HL-60 (cell line): ENCODE data around the gene UROD.
A peak's percentile ranks its signal among the peaks of the same experiment; 100 is the strongest.

ENCODE experiments used
- DNase-seq, 2 experiments: peaks; one replicate each; pipeline ENCODE4 v3.0.0-alpha.2; 2010 to 2020; ENCODE audit warnings: low read depth in 1 of 2, low spot score in 1 of 2
- H3K27ac ChIP-seq: fragments of 250-450 bp; sonication (Bioruptor Pico); replicated peaks from 2 replicates; pipeline ENCODE4 v1.5.1; 2020; ENCODE audit warnings: mild to moderate bottlenecking, moderate library complexity
- H3K27me3 ChIP-seq: fragments of 250-450 bp; sonication (Bioruptor Pico); 2 replicates; pipeline ENCODE4 v1.5.1; 2021; ENCODE audit warnings: mild to moderate bottlenecking, moderate library complexity; ENCODE audit not compliant: insufficient read depth, poor library complexity, severe bottlenecking
- H3K4me3 ChIP-seq: replicated peaks from 2 replicates; pipeline ENCODE4 v1.5.1; 2011; ENCODE audit warnings: mild to moderate bottlenecking, control low read depth, low read length; ENCODE audit not compliant: insufficient read depth
- CTCF ChIP-seq: IDR thresholded peaks from one replicate; pipeline ENCODE4 v1.5.1; 2011; ENCODE audit warnings: low read length, control low read depth, inconsistent platforms; ENCODE audit not compliant: insufficient read depth
- GABPA ChIP-seq: IDR thresholded peaks from 2 replicates; pipeline ENCODE4 v1.6.1; 2012; ENCODE audit warnings: low read depth
- POLR2AphosphoS5 ChIP-seq: IDR thresholded peaks from 2 replicates; pipeline ENCODE4 v1.6.1; 2012; ENCODE audit warnings: low read depth
- SPI1 ChIP-seq: IDR thresholded peaks from 2 replicates; pipeline ENCODE4 v1.6.1; 2012; ENCODE audit warnings: low read depth, mild to moderate bottlenecking, borderline replicate concordance
- TF ChIP-seq, protein P1 (sequence below): IDR thresholded peaks from 2 replicates; pipeline ENCODE4 v1.6.1; 2012; ENCODE audit warnings: low read depth; ENCODE audit not compliant: insufficient replicate concordance

UROD gene

GRCh38 chr1:45009296-45009865, 2.7 kb upstream of the UROD start:
- no peak overlapping the region for H3K4me3 ChIP-seq
- no peak overlapping the region for H3K27ac ChIP-seq
- no peak for DNase-seq
- H3K27me3 ChIP-seq, result no peaks in the 10 kb centered on the region
- TF ChIP-seq POLR2AphosphoS5, result no peak
- TF ChIP-seq, protein P1, sequence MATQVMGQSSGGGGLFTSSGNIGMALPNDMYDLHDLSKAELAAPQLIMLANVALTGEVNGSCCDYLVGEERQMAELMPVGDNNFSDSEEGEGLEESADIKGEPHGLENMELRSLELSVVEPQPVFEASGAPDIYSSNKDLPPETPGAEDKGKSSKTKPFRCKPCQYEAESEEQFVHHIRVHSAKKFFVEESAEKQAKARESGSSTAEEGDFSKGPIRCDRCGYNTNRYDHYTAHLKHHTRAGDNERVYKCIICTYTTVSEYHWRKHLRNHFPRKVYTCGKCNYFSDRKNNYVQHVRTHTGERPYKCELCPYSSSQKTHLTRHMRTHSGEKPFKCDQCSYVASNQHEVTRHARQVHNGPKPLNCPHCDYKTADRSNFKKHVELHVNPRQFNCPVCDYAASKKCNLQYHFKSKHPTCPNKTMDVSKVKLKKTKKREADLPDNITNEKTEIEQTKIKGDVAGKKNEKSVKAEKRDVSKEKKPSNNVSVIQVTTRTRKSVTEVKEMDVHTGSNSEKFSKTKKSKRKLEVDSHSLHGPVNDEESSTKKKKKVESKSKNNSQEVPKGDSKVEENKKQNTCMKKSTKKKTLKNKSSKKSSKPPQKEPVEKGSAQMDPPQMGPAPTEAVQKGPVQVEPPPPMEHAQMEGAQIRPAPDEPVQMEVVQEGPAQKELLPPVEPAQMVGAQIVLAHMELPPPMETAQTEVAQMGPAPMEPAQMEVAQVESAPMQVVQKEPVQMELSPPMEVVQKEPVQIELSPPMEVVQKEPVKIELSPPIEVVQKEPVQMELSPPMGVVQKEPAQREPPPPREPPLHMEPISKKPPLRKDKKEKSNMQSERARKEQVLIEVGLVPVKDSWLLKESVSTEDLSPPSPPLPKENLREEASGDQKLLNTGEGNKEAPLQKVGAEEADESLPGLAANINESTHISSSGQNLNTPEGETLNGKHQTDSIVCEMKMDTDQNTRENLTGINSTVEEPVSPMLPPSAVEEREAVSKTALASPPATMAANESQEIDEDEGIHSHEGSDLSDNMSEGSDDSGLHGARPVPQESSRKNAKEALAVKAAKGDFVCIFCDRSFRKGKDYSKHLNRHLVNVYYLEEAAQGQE, result no peak
- no peak for TF ChIP-seq CTCF
- TF ChIP-seq SPI1, result no peak
- no peak for TF ChIP-seq GABPA

- no peak for DNase-seq
- Histone ChIP-seq H3K4me3 (peak overlapping the region; percentile 77), H3K27ac (no peak overlapping the region), H3K27me3 (no peaks in the 10 kb centered on the region)
- TF ChIP-seq SPI1 (no peak), GABPA (no peak), CTCF (no peak), POLR2AphosphoS5 (no peak)
- TF ChIP-seq, protein P1, result no peak
Measured at GRCh38 chr1:45009956-45010854, 1.8 kb upstream of the UROD start.

DNA sequence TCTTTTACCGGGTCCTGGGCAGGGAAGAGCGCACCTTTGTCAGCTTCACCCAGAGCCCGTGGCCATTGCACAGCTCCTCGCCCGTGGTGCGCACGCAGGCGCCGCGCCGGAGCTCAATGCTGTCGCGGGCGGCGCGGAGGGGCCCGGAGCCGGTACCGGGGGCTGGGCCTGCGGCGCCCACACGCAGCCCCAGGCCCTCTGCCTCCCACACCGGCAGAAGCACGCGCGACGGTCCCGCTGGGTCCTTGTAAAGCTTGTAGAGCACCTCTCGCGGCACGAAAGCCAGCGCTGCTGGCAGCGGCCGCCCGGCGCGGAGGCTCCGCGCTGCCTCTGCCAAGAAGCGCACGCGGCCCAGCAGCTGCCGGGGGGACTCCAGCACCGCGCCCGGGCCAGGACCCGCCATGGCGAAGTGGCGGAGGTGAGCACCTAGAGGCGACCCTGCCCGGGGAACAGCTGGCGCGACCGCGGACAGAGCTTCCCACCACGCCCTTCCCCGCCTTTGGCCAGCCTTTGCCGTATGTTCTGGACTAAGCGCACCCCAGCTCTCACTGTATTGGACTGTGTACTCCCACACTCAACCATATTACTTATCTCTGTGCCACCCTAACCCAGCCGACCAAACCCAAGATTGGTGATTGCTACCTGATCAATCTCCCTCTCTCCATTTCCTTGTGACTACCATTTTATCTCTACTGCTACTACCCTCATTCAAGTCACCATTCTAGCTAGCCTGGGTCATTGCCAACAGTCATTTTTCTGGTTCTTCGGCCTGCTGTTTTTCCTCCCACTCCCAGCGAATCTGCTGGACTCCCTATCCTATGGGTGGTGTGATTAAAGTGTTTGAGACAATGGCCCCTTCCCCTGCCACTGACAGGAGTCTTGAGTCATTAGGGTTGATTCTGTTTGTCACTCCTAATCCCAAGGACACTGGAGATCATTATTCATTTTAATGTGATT, 921 bp upstream of the UROD start, which contains the start of gene HECTD3:
TSS of gene HECTD3 (minus strand) at position 470 of the 957 bp plus-strand sequence. CDS start at position 403, 67 bp downstream.
- H3K27ac ChIP-seq, result peak within 1 kb of the TSS; percentile 71
- peak within 1 kb of the TSS; percentile 77 for H3K4me3 ChIP-seq
- H3K27me3 ChIP-seq, result no peaks in the 10 kb centered on the region
- peak; percentile 80 to 86 for DNase-seq
- TF ChIP-seq GABPA, result no peak
- no peak for TF ChIP-seq CTCF
- TF ChIP-seq, protein P1, result peak; percentile 12
- peak; percentile 30; the same call in 1 of the 2 replicates for TF ChIP-seq POLR2AphosphoS5
- TF ChIP-seq SPI1, result no peak
